Upper lobe of left lung (tissue), 6 donors: ENCODE results near the gene LSP1. TPM values are rescaled to one million over a fixed set of nuclear protein-coding genes. Genes with fewer than 3 reads are reported as not detected.

Source experiments
- ATAC-seq, 2 donors: fragments of 200-7000 bp; cut with Tn5 transposase; one replicate each; pipeline ENCODE4 v1.9.1; 2022; ENCODE audit warnings: mild to moderate bottlenecking in 2 of 2, moderate library complexity in 2 of 2; ENCODE audit not compliant: low FRiP score in 2 of 2
- DNase-seq, 2 donors: peaks; one replicate each; pipeline ENCODE4 v3.0.0-alpha.2; 2019 to 2020
- H3K27ac ChIP-seq, 4 donors: fragments of 200-600 bp; sonication (generic); one replicate each; pipeline ENCODE4 v1.5.1; 2016 to 2019
- H3K27me3 ChIP-seq, 4 donors: fragments of 200-600 bp; sonication (generic); one replicate each; pipeline ENCODE4 v1.5.1; 2017 to 2019
- H3K36me3 ChIP-seq, 4 donors: fragments of 200-600 bp; sonication (generic); one replicate each; pipeline ENCODE4 v1.5.1; 2016 to 2019
- H3K4me1 ChIP-seq, 4 donors: fragments of 200-600 bp; sonication (generic); one replicate each; pipeline ENCODE4 v1.5.1; 2018 to 2019
- H3K4me3 ChIP-seq, 4 donors: fragments of 200-600 bp; sonication (generic); one replicate each; pipeline ENCODE4 v1.5.1; 2017 to 2019; ENCODE audit warnings: mild to moderate bottlenecking in 2 of 4, moderate library complexity in 1 of 4
- H3K9me3 ChIP-seq, 4 donors: fragments of 200-600 bp; sonication (generic); one replicate each; pipeline ENCODE4 v1.5.1; 2018 to 2019
- CTCF ChIP-seq, 6 experiments: fragments of 450-650 bp in 4 of 6; fragments of 200-600 bp in 2 of 6; sonication (generic) in 2 of 6; IDR thresholded peaks; one replicate each; pipeline ENCODE4 v1.5.1; 2016 to 2019; ENCODE audit warnings: antibody characterized with exemption in 6 of 6
- EP300 ChIP-seq, 4 donors: sonication (generic); formaldehyde crosslinking; IDR thresholded peaks; one replicate each; pipeline ENCODE4 v1.5.1; 2017; ENCODE audit warnings: antibody characterized with exemption in 4 of 4, control low read depth in 2 of 4
- POLR2A ChIP-seq, 4 donors: fragments of 450-650 bp; IDR thresholded peaks; one replicate each; pipeline ENCODE4 v1.5.1; 2016 to 2017; ENCODE audit warnings: antibody characterized with exemption in 4 of 4, mild to moderate bottlenecking in 2 of 4
- POLR2AphosphoS5 ChIP-seq, 2 donors: sonication (generic); formaldehyde crosslinking; IDR thresholded peaks; one replicate each; pipeline ENCODE4 v1.5.1; 2017; ENCODE audit warnings: antibody characterized with exemption in 2 of 2
- WGBS, 2 donors: methylation state at CpG; one replicate each; pipeline ENCODE4 v1.1.5; 2017 to 2018; 5-methylcytosine and 5-hydroxymethylcytosine counted together
- total RNA-seq, 6 donors: library from RNA; depleted of rRNA in 4 of 6; stranded (reverse); fragments of >200 nt in 4 of 6; gene quantifications; one replicate each; pipeline versions ENCODE4 v1.1.0 to v1.2.1, GENCODE V29; 2016 to 2021
- donor health status: DM: no; HTN: no; CAD: no; lungs with moderate emphysema.
- donor health status: DM: no; HTN: yes; CAD: no; lungs with severe emphysema.

LSP1 gene
- total RNA-seq, 6 donors from 2014 or later = 29.3 to 162 (median 66.2) TPM

- Histone ChIP-seq H3K27ac (no peak overlapping the region), H3K27me3 (no peaks in the 10 kb centered on the region), H3K4me1 (peaks cover 0 to 4% (median 0%) of the 10 kb centered on the region in 4 donors), H3K9me3 (no peaks in the 10 kb centered on the region), H3K4me3 (no peak overlapping the region), H3K36me3 (no peaks in the 10 kb centered on the region)
- peak in 1 of 2 donors; percentile 15 for ATAC-seq
- peak in 1 of 2 donors; percentile 79 for DNase-seq
- TF ChIP-seq EP300 (IDR thresholded peaks at IDR 0.05) (no peak), POLR2A (IDR thresholded peaks at IDR 0.05) (no peak), POLR2AphosphoS5 (IDR thresholded peaks at IDR 0.05) (no peak), CTCF (IDR thresholded peaks at IDR 0.05) (no peak)
- 83 to 86% methylated on average over 21 to 33 of the region's 33 CpGs for WGBS, 2 donors
These were observed 37.3 kb downstream of the LSP1 start for GRCh38 chr11:1889941-1890855.

GRCh38 chr11:1890856-1891830 is 38.3 kb downstream of the LSP1 start:
- Histone ChIP-seq H3K27me3 (no peaks in the 10 kb centered on the region), H3K36me3 (no peaks in the 10 kb centered on the region), H3K4me1 (peaks cover 0 to 4% (median 0%) of the 10 kb centered on the region in 4 donors), H3K9me3 (no peaks in the 10 kb centered on the region), H3K27ac (no peak overlapping the region), H3K4me3 (no peak overlapping the region)
- TF ChIP-seq POLR2A (IDR thresholded peaks at IDR 0.05) = no peak
- no peak for TF ChIP-seq CTCF (IDR thresholded peaks at IDR 0.05)
- TF ChIP-seq EP300 (IDR thresholded peaks at IDR 0.05) = no peak
- no peak for TF ChIP-seq POLR2AphosphoS5 (IDR thresholded peaks at IDR 0.05)
- peak in 1 of 2 donors; percentile 71 for DNase-seq
- peak in 1 of 2 donors; percentile 22 for ATAC-seq
- WGBS, 2 donors = 68 to 79% methylated on average over 22 to 33 of the region's 34 CpGs

GRCh38 chr11:1891831-1892115 is 38.9 kb downstream of the LSP1 start, which contains the start of gene PRR33:
TSS of gene PRR33 (minus strand) at chr11:1891895. CDS start at chr11:1890584, 1,311 bp downstream.
- ATAC-seq (no peak), DNase-seq (no peak)
- Histone ChIP-seq H3K27me3 (no peaks in the 10 kb centered on the region), H3K27ac (no peak within 1 kb of the TSS), H3K36me3 (no peaks in the 10 kb centered on the region), H3K9me3 (no peaks in the 10 kb centered on the region), H3K4me1 (peaks cover 0 to 4% (median 0%) of the 10 kb centered on the region in 4 donors), H3K4me3 (no peak within 1 kb of the TSS)
- TF ChIP-seq CTCF (IDR thresholded peaks at IDR 0.05) (no peak), POLR2AphosphoS5 (IDR thresholded peaks at IDR 0.05) (no peak)
- WGBS, 2 donors = 81 to 84% methylated on average over 4 to 7 of the region's 7 CpGs

GRCh38 chr11:1892116-1892515 is 39.2 kb downstream of the LSP1 start:
- DNase-seq = no peak
- 82% methylated on average over 2 to 7 of the region's 7 CpGs for WGBS, 2 donors

More at GRCh38 chr11:1892116-1892515, 39.2 kb downstream of the LSP1 start:
- no peaks in the 10 kb centered on the region for H3K9me3 ChIP-seq
- H3K27ac ChIP-seq = no peak overlapping the region
- ATAC-seq = no peak
- no peaks in the 10 kb centered on the region for H3K27me3 ChIP-seq
- H3K36me3 ChIP-seq = no peaks in the 10 kb centered on the region
- H3K4me3 ChIP-seq = no peak overlapping the region
- H3K4me1 ChIP-seq = peaks cover 0 to 4% (median 0%) of the 10 kb centered on the region in 4 donors
- TF ChIP-seq EP300 (IDR thresholded peaks at IDR 0.05) (no peak), POLR2AphosphoS5 (IDR thresholded peaks at IDR 0.05) (no peak), CTCF (IDR thresholded peaks at IDR 0.05) (no peak), POLR2A (IDR thresholded peaks at IDR 0.05) (no peak)
